Left forelimb (tissue), 1 donor: ENCODE results near the gene LOXHD1.

Experiments
- DNase-seq: peaks from one replicate; pipeline ENCODE4 v3.0.0-alpha.2; 2018; ENCODE audit warnings: low spot score

LOXHD1 gene

DNA sequence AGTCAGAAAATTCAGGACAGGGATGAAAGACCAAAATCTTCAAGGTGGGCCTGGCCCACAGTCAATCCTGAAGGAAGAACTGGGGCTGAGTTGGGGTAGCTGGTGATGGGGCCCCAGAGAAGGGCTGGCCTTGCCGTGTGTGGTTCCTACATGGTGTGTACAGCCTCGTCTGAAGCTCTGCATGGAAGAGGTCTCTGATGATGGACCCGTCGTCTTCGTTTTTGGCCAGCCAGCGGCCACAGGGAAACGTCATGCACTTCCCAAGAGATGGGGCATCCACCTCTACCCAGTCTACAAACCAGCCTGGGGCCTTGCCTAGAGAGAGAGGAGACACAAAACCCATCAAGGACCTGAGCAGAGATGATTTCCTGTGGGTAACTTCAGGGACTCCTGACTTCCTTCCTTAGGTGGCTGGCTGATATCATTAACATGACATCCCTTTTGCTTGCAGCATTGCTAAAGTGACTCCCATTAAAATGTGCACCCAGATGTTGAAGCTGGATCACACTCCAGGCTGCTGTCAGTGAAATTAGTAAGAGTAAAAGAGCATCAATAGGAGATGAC, 115.3 kb downstream of the LOXHD1 start:
- DNase-seq = peak; percentile 15

GRCh38 chr18:46538376-46538775, 118.6 kb downstream of the LOXHD1 start:
- peak; percentile 46 for DNase-seq

GRCh38 chr18:46536215-46536874, 120.7 kb downstream of the LOXHD1 start:
- no peak for DNase-seq

DNA sequence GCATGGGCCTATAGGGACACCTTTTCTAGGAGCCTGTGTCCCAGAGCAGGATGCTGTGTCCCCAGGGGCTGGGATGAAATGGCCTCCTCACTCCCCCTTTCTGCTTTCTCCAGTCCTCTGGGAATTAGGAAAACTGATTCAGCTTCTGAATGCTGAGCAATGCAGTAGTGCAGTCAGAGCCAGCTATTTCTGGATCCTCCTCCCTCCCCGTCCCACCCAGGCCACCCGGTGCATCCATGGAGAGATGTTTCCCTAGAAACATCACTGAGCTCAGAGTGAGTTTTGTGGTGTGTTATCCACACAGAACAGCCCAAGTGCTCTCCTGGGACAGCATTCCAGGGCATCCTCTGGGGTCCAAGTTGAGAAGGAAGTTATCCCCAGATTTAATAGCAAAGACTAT, 125.5 kb downstream of the LOXHD1 start:
- no peak for DNase-seq

DNA sequence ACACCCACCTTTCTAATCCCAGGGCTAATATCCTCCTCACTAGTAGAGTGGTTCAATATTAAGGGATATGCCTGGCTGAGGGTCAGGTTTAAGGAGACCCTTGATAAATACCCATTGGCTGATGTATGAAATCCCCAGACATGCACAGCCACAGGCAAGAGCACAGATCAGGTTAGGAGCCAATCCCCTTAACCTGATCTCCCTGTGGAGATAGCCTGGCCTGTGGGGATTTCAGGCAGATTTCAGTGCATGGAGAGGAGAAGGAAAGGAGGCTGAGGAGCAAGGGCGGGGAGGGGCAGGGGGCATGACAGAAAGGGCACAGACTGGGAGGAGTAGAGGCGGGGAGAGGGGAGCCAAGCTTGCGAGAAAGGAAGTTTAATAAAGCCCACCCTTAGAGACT, 129.0 kb downstream of the LOXHD1 start:
- DNase-seq = no peak

DNA sequence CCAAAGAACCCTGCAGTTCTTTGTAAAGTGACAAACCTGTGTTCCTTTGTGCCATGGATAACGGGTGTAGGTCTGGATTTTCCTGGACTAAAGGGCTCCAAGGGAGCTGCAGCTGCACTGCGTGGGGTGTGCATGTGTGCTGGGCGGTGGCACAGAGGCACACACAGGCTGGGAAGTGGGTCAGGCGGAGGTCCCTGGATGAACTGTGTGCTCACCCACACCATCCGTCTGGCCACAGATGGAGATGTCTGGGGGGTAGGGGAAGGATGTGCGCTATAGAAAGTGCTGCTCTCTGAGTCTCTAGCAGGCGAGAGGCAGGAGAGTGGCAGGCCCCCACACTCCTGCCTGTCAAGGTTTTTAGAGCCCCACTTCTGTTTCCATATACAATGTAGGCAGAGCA, 137.2 kb downstream of the LOXHD1 start:
- no peak for DNase-seq

GRCh38 chr18:46518438-46518837, 138.6 kb downstream of the LOXHD1 start:
- DNase-seq = no peak

GRCh38 chr18:46516555-46516954, 140.5 kb downstream of the LOXHD1 start:
- DNase-seq = no peak

GRCh38 chr18:46510386-46510785, 146.6 kb downstream of the LOXHD1 start:
- no peak for DNase-seq

DNA sequence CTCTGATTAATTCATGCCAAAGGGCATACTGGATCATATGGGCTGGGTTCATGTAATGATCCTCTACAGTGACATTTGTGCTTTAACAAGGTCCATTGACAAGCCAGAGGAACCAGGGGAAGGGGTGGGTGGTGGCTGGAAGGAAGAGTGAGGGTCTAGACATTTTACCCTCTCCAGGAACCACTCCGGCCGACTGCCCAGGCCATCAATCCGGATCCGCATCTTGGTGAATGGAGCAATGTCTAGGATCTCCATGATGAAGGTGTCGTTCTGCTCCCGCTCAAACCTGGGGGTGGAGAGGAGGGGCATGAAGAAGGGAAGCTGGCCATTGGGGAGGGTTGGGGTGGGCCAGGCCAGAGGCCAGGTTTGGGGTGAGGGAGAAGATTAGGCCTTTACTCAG, 147.5 kb downstream of the LOXHD1 start:
- DNase-seq = no peak

DNA sequence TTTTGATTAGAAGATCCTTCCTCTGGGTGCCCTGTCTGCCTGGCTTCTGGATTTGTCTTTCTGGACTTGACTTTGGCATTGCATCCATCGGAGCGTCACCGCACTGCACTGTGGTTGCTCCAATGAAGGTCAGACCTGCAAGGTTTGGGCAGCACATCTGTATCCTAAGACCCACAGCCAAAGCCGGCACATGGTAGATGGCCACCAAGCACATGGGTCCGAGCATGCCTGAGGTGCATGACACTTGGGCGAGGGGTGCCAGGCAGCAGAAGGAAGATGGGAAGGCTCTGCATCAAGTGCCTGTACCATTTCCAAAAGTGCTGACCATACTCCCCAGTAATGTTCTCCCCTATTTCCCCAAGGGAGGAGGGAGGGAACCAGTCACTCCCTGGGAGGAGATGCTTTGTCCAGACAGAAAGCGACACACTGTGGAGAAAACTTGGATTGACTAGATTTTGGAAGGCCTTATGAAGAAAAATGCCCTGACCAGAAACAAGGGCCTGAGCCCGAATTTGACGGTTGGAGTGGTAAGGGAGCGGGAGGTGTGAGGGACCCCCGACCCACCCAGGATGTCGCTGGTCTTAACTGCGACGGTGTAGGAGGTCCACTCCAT, 149.9 kb downstream of the LOXHD1 start:
- no peak for DNase-seq

GRCh38 chr18:46502444-46502843, 154.6 kb downstream of the LOXHD1 start:
- DNase-seq = no peak

DNA sequence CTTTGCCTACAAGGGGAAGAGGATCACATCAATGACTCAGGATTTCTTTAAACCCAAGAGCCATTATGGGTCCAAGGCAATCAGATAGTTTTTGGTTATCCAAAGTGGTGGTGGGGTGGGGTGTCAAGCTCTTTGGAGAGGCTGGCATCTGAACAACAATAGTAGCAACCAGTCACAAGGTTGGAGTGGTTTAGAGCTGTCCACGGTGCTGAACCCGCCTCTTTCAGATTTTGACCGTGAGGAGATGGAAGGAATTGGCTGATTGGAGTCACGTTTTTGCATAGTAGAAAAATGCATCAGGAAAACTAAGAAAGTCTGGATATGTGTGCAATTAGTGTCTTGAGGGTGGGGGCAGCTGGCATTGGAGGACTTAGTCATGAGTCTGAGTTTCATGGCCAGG, 159.9 kb downstream of the LOXHD1 start:
- DNase-seq = no peak

GRCh38 chr18:46488471-46489213, 168.4 kb downstream of the LOXHD1 start:
- DNase-seq = peak; percentile 34

GRCh38 chr18:46485675-46486194, 171.3 kb downstream of the LOXHD1 start:
- DNase-seq = peak; percentile 4

DNA sequence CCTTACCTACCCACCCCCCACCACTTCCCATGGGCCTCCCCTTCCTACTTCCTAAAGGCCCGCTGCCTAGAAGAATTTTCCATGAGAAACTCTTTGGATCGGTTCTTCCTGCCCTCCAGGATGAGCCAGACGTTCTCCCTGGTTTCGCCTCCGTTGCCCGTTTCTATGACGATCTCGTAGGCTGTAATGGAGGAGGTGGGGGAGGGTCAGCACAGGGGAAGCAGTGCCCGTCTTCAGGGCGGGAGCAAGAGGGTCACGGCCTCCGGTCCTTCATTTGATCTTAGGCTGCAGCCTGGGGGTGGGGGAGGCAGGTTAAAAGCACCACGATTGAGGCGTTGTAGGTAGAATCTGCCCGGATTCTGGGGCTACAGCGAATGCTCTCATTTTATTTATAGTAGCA, 172.0 kb downstream of the LOXHD1 start:
- DNase-seq = no peak

DNA sequence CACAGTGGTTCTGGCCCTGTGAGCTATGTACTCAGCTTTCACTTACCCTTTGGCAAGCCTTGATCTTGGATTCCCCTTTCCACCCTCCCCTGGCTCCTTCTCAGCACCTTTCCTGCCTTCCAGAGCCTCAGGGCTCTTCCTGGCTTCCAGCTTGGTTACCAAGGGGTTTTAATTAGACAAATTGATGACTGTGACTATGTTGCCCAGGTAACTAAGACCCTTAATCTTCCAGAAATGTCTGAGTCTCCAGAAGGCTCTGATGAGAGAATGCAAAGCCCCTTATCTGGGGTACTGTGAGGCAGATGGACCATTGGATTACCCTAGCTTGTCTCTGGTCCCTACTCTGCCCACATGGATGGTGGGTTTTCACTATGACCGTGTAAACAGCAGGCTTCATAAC, 174.2 kb downstream of the LOXHD1 start:
- DNase-seq = no peak

- DNase-seq = no peak
These were observed 175.2 kb downstream of the LOXHD1 start for GRCh38 chr18:46481847-46482245.

- DNase-seq = no peak
These were observed 175.8 kb downstream of the LOXHD1 start for GRCh38 chr18:46481048-46481846.

DNA sequence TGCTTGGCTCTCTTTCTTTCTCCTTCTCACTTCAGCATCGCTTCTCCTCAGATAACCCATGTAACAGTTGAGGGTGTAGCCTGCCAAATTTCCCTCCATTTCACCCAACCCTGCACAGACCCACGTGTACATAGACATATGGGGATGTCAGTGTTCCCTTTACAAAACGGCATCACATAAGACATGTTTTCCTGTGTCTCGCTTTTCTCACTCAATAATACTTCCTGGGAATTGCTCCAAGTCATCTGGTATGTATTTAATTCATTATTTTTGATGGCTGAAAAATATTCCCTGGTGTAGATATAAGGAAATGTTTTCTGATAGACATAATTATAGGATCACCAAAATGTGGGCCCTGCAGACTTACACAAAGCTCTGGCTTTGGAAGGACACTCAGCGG, 176.8 kb downstream of the LOXHD1 start:
- DNase-seq = no peak

GRCh38 chr18:46478796-46479195, 178.2 kb downstream of the LOXHD1 start:
- no peak for DNase-seq

DNA sequence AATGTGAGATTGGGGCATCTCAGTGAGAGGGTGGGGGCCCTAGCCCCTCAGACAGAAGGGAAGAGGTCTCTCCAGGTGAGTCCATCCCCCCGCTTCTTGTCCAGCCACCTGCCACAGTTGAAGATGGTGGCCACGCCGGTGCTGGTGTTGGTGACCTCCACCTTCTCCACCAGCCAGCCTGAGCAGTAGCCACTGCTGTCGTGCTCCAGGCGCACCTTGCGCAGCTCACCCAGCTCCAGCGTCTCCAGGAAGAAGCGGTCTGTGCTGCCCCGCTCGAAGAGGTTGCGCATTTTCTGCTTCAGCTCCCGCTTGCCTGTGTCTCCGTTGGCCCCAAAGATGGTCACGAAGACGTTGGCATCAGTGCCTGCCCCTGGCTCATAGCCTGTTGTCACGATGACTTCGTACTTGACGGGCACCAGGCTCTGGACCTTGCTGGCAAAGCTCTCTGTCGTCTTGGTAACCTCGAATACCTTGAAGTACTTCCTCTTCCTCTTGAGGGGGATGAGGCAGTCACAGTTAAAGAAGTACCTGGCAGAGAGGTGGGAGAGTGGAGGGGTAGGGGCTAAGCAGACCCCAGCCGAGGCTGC, 179.5 kb downstream of the LOXHD1 start:
- peak; percentile 57 for DNase-seq
